KMS-11 (cell line): ENCODE data around the gene POMC.

Source experiments
- H2AFZ ChIP-seq: fragments of 200-600 bp; sonication (generic); 2 replicates; pipeline ENCODE4 v1.6.1; 2016; ENCODE audit warnings: antibody characterized with exemption, mixed run types, low read depth
- H3K27ac ChIP-seq: fragments of 200-600 bp; sonication (generic); 2 replicates; pipeline ENCODE4 v1.6.1; 2016; ENCODE audit warnings: mild to moderate bottlenecking, mixed run types
- H3K27me3 ChIP-seq: fragments of 200-600 bp; sonication (generic); 2 replicates; pipeline ENCODE4 v1.6.1; 2017; ENCODE audit warnings: mild to moderate bottlenecking, low read depth, mixed run types, moderate library complexity; ENCODE audit not compliant: insufficient read depth
- H3K36me3 ChIP-seq: fragments of 200-600 bp; sonication (generic); 2 replicates; pipeline ENCODE4 v1.6.1; 2017; ENCODE audit warnings: mild to moderate bottlenecking, mixed run types; ENCODE audit not compliant: insufficient read depth
- H3K4me1 ChIP-seq: fragments of 200-600 bp; sonication (generic); 2 replicates; pipeline ENCODE4 v1.6.1; 2016; ENCODE audit warnings: mild to moderate bottlenecking, low read depth, mixed run types; ENCODE audit not compliant: poor library complexity, severe bottlenecking
- H3K4me2 ChIP-seq: fragments of 200-600 bp; sonication (generic); 2 replicates; pipeline ENCODE4 v1.7.0; 2016; ENCODE audit warnings: mild to moderate bottlenecking, mixed run types
- H3K4me3 ChIP-seq: fragments of 200-600 bp; sonication (generic); IDR thresholded peaks from 2 replicates; pipeline ENCODE4 v1.6.1; 2017; ENCODE audit warnings: low read depth, low read length, mixed read lengths; ENCODE audit not compliant: insufficient read depth
- H3K79me2 ChIP-seq: fragments of 200-600 bp; sonication (generic); 2 replicates; pipeline ENCODE4 v1.6.1; 2016; ENCODE audit warnings: low read depth, mixed run types; ENCODE audit not compliant: insufficient read depth
- H3K9ac ChIP-seq: fragments of 200-600 bp; sonication (generic); 2 replicates; pipeline ENCODE4 v1.6.1; 2016; ENCODE audit warnings: mild to moderate bottlenecking, mixed run types
- H4K20me1 ChIP-seq: fragments of 200-600 bp; sonication (generic); 2 replicates; pipeline ENCODE4 v1.6.1; 2016; ENCODE audit warnings: mild to moderate bottlenecking, mixed run types; ENCODE audit not compliant: insufficient read depth
- TF ChIP-seq, protein P1 (sequence below): fragments of 200-600 bp; sonication (generic); conservative IDR thresholded peaks from 2 replicates; pipeline ENCODE4 v1.6.1; 2017; ENCODE audit warnings: low read depth, mild to moderate bottlenecking, antibody characterized with exemption, low read length, moderate library complexity, mixed read lengths

The POMC gene

DNA sequence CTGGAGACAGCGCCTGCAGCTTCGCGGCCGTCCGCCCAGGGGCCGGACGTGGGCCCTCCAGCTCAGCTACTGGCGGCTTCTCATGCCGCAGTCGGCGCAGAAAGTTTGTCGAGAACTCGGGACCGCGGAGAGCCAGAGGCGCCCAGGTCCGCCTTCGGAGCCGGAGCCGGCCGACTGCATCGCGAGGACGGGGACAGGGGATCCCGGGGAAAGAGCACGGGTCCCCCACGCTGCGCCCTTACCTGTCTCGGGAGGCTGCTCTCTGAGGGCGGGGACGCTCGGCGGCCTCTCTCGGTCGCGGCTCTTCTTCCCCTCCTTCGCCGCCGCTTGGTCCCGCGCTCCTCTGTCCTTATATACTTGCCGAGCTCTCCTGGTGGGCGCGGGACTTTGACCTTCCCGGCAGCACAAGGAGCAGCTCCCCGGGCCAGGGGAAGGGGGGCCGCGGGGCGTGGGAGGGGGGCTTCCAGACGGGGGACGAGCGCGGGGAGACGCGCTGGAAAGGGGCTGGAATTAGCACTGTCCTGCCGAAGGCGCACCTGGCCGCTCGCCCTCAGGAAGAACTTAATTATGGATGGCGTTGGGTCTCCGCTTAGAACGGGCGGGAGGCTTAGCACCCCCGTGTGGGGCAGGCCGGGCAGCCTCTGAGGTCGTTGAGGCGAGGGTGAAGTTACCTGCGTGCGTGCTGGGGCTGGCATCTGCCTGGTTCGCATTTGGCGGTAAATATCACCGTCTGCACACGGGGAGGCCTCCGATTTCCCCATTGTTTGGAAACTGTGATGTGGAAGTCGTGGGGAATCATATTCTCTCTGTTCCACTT, at the start of gene POMC:
Gene POMC, minus strand, starts transcription at position 325 of the 817 bp plus-strand sequence. CDS start 3,808 bp downstream, outside the sequence.
- Histone ChIP-seq H3K27me3 (no peaks in the 10 kb centered on the region; the same call in 1 of the 2 replicates), H3K4me3 (no peak within 1 kb of the TSS), H2AFZ (no peak within 1 kb of the TSS), H3K36me3 (no peaks in the 10 kb centered on the region), H3K27ac (no peak within 1 kb of the TSS), H4K20me1 (no peaks in the 10 kb centered on the region), H3K79me2 (no peaks in the 10 kb centered on the region), H3K9ac (no peak within 1 kb of the TSS), H3K4me1 (no peaks in the 10 kb centered on the region), H3K4me2 (no peak within 1 kb of the TSS)
- TF ChIP-seq, protein P1, sequence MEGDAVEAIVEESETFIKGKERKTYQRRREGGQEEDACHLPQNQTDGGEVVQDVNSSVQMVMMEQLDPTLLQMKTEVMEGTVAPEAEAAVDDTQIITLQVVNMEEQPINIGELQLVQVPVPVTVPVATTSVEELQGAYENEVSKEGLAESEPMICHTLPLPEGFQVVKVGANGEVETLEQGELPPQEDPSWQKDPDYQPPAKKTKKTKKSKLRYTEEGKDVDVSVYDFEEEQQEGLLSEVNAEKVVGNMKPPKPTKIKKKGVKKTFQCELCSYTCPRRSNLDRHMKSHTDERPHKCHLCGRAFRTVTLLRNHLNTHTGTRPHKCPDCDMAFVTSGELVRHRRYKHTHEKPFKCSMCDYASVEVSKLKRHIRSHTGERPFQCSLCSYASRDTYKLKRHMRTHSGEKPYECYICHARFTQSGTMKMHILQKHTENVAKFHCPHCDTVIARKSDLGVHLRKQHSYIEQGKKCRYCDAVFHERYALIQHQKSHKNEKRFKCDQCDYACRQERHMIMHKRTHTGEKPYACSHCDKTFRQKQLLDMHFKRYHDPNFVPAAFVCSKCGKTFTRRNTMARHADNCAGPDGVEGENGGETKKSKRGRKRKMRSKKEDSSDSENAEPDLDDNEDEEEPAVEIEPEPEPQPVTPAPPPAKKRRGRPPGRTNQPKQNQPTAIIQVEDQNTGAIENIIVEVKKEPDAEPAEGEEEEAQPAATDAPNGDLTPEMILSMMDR = no peak

- Histone ChIP-seq H3K36me3 (no peaks in the 10 kb centered on the region), H3K27me3 (peaks cover 1% of the 10 kb centered on the region; the same call in 1 of the 2 replicates), H3K4me3 (no peak overlapping the region), H3K4me1 (no peaks in the 10 kb centered on the region), H3K27ac (no peak overlapping the region), H2AFZ (no peak overlapping the region), H3K9ac (no peak overlapping the region), H3K4me2 (no peak overlapping the region), H3K79me2 (no peaks in the 10 kb centered on the region), H4K20me1 (no peaks in the 10 kb centered on the region)
- TF ChIP-seq, protein P1 = no peak
Measured at GRCh38 chr2:25218100-25218499, 49.7 kb upstream of the POMC start.

- TF ChIP-seq, protein P1 = no peak
- Histone ChIP-seq H2AFZ (no peak overlapping the region), H3K27ac (no peak overlapping the region)
Measured at GRCh38 chr2:25215948-25216679, 47.7 kb upstream of the POMC start.

DNA sequence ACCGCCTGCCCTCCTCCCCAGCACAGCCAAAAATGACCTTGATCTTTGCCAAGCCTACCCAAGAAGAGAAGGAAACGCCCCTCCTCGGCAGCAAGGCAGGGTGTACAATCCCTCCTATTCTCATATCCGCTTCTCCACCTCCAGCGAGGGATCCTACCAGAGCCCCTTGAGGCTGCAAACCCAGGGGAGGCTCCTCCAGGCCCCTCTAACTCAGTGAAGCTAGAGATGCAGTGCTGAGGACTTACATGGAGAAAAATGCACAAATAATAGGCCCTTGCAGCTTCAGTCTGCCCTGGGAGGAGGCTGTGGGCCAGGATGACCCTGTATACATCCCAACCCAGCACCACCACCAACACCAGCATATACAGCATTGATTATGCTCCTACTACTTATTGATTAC, 46.9 kb upstream of the POMC start:
- Histone ChIP-seq H3K4me3 (no peak overlapping the region), H2AFZ (no peak overlapping the region), H3K9ac (no peak overlapping the region), H3K36me3 (no peaks in the 10 kb centered on the region), H3K79me2 (no peaks in the 10 kb centered on the region), H3K4me1 (peaks cover 9% of the 10 kb centered on the region), H4K20me1 (no peaks in the 10 kb centered on the region), H3K4me2 (no peak overlapping the region), H3K27ac (no peak overlapping the region), H3K27me3 (peaks cover 23% of the 10 kb centered on the region)
- TF ChIP-seq, protein P1 = no peak

More at GRCh38 chr2:25215948-25216679, 47.7 kb upstream of the POMC start:
- Histone ChIP-seq H4K20me1 (no peaks in the 10 kb centered on the region), H3K9ac (no peak overlapping the region), H3K79me2 (no peaks in the 10 kb centered on the region), H3K36me3 (no peaks in the 10 kb centered on the region), H3K27me3 (peaks cover 18% of the 10 kb centered on the region), H3K4me2 (no peak overlapping the region), H3K4me1 (peaks cover 3% of the 10 kb centered on the region), H3K4me3 (no peak overlapping the region)
